Inferior parietal cortex (tissue), 1 donor: ENCODE measurements around the gene GSTM3.
"Not testable (repeated sequence)": the region's sequence is repeated elsewhere in the genome, so short reads cannot be mapped to it uniquely, and the experiment has no call there.

Experiments
- DNase-seq: peaks from one replicate; pipeline ENCODE4 v3.0.0-alpha.2; 2016; ENCODE audit errors: extremely low spot score

Gene GSTM3

GRCh38 chr1:109697861-109698260, 43.0 kb downstream of the GSTM3 start:
- not testable (repeated sequence) for DNase-seq

DNA sequence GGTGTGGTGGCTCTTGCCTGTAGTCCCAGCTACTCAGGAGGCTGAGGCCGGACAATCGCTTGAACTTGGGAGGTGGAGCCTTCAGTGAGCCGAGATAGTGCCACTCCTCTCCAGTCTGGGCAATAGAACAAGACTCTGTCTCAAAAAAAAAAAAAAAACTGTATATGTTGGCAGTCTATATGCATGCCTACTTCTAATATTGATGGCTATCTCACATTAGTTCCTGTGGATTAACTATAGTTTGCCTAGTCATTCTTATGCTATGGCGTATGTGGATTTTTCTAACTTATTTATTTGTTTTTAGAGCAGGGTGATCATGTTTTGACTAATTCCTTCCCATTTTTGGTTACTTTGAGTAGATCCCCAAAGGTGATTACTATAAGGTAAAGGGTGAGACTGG, 43.8 kb downstream of the GSTM3 start:
- DNase-seq: no peak

DNA sequence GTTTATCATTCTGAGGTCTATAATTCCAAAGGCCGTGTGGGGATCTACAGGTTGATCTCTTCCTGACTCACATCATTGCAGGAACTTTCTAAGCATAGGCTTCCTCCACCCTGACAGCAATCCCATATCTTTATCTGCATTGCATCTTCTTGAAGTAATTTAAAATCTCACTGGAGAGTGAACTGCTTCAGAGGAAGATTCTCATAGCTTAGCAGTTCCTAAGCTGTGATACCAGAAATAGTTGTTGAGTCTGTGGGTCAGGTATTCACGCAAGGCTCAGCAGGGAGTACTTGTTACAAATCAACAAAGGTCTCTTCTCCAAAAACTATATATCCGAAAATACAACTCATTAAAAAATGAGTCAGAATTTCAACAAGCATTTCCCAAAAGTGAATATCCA, 45.7 kb downstream of the GSTM3 start:
- DNase-seq: not testable (repeated sequence)

GRCh38 chr1:109694400-109694799, 46.4 kb downstream of the GSTM3 start:
- DNase-seq: not testable (repeated sequence)

DNA sequence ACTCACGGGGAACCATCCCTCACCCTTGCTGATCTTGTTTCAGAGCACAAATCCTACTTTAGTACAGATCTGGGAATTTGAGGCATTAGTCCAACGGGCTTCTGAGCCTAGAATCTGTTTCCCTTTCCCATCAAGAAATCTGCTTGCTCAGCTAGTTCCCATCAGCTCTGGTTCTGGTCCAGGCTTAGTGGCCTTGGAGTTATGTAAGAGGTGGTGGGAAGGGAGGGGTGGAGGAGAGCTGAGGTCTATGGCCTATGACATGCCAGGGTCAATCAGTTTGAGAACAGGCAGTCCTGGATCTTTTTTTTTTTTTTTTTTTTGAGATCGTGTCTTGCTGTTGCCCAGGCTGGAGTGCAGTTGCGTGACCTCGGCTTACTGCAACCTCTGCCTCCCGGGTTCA, 49.1 kb downstream of the GSTM3 start:
- no peak for DNase-seq

- DNase-seq: no peak
Observed at GRCh38 chr1:109689844-109690405, 50.9 kb downstream of the GSTM3 start.

GRCh38 chr1:109687641-109688499, 53.0 kb downstream of the GSTM3 start, which contains the start of gene GSTM1:
Gene GSTM1, plus strand, starts transcription at chr1:109687817. Its CDS starts 57 bp downstream, at chr1:109687874.
- DNase-seq: no peak

GRCh38 chr1:109687109-109687508, 53.7 kb downstream of the GSTM3 start:
- not testable (repeated sequence) for DNase-seq

GRCh38 chr1:109685890-109686289, 54.9 kb downstream of the GSTM3 start:
- DNase-seq: not testable (repeated sequence)

DNA sequence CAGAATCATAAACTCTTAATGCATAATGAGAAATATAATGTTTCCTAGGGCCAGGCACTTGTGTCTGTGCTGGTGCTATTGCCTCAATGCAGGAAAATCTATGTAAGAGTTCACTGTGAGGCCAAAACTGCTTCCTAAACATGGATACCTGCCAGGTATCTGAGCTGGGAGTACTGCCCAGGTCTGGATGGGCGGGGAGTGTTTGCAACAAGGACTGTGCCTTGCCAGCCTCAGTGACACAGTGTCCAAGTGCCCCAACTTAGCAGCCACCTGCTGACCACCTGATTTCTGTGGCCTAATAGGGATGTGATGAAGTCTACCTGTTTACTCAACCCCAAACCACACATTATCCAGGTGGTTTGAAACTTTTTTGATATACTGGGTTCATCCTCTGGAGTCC, 55.4 kb downstream of the GSTM3 start:
- not testable (repeated sequence) for DNase-seq

- not testable (repeated sequence) for DNase-seq
Observed at GRCh38 chr1:109684777-109685176, 56.1 kb downstream of the GSTM3 start.
